Hepatocyte (in vitro differentiated cells): ENCODE data around the gene MORN4.

Experiments
- EZH2phosphoT487 ChIP-seq: fragments of 200-600 bp; sonication (generic); IDR thresholded peaks from one replicate; pipeline ENCODE4 v1.6.1; 2018; ENCODE audit warnings: antibody characterized with exemption, mild to moderate bottlenecking, low read depth, moderate library complexity; ENCODE audit not compliant: unreplicated experiment, severe bottlenecking
- TF ChIP-seq, protein P1 (sequence below): fragments of 200-600 bp; sonication (generic); IDR thresholded peaks from 2 replicates; pipeline ENCODE4 v1.5.1; 2016; ENCODE audit warnings: antibody characterized with exemption, mild to moderate bottlenecking; ENCODE audit not compliant: poor library complexity

DNA sequence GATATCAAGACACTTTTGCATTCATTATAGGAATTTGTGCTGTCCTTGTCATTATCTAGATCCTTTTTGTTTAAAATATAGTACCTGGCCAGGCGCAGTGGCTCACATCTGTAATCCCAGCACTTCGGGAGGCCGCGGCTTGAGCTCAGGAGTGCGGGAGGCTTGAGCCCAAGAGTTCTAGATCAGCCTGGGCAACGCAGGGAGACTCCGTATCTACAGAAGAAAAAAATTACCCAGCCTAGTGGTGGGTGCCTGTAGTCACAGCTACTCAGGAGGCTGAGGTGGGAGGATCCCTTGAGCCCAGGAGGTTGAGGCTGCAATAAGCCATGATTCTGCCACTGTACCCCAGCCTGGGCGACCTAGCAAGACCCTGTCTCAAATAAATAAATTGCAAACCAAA lies 621 bp upstream of the MORN4 start:
- TF ChIP-seq EZH2phosphoT487, result no peak
- TF ChIP-seq, protein P1, sequence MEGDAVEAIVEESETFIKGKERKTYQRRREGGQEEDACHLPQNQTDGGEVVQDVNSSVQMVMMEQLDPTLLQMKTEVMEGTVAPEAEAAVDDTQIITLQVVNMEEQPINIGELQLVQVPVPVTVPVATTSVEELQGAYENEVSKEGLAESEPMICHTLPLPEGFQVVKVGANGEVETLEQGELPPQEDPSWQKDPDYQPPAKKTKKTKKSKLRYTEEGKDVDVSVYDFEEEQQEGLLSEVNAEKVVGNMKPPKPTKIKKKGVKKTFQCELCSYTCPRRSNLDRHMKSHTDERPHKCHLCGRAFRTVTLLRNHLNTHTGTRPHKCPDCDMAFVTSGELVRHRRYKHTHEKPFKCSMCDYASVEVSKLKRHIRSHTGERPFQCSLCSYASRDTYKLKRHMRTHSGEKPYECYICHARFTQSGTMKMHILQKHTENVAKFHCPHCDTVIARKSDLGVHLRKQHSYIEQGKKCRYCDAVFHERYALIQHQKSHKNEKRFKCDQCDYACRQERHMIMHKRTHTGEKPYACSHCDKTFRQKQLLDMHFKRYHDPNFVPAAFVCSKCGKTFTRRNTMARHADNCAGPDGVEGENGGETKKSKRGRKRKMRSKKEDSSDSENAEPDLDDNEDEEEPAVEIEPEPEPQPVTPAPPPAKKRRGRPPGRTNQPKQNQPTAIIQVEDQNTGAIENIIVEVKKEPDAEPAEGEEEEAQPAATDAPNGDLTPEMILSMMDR, result no peak
